GM12878 (cell line): ENCODE measurements around the gene GTF2A1. TPM values are rescaled to one million over a fixed set of nuclear protein-coding genes. Genes with fewer than 3 reads are reported as not detected.

Source experiments
- ATAC-seq: fragments of 200-7000 bp; cut with Tn5 transposase; 3 replicates; pipeline ENCODE4 v1.9.1; 2020; ENCODE audit warnings: mild to moderate bottlenecking, moderate library complexity
- BruUV-seq: library from RNA; stranded (reverse); fragments of 400-500 nt; replicated peaks from 2 replicates; lab custom pipeline; 2021; lab: Mats Ljungman, UMichigan
- CTCF ChIA-PET: fragments of 300-600 bp; sonication (Branson Sonifier 250); formaldehyde crosslinking; extraction: SDS; loops from one replicate; lab custom pipeline; 2021; ENCODE audit warnings: inconsistent platforms; lab: Yijun Ruan, JAX
- POLR2A ChIA-PET: fragments of 350-600 bp; formaldehyde crosslinking; extraction: SDS; loops from one replicate; lab custom pipeline; 2021; ENCODE audit warnings: inconsistent platforms; lab: Charles Lee
- RAD21 ChIA-PET: fragments of 300-600 bp; sonication (Branson Sonifier 250); formaldehyde crosslinking; loops from one replicate; lab custom pipeline; 2023; ENCODE audit warnings: antibody characterized with exemption; ENCODE audit not compliant: unreplicated experiment; lab: Charles Lee
- SMC1A ChIA-PET: fragments of 300-600 bp; sonication (Branson Sonifier 250); formaldehyde crosslinking; loops from one replicate; lab custom pipeline; 2023; ENCODE audit not compliant: unreplicated experiment, uncharacterized antibody; lab: Charles Lee
- DNase-seq: peaks from one replicate; pipeline ENCODE4 v3.0.0-alpha.2; 2011; ENCODE audit warnings: low read depth, low spot score
- FAIRE-seq: peaks from 3 replicates; lab custom pipeline; 2011; peaks lifted over from hg19 to GRCh38; lab: Jason Lieb, UNC
- H2AFZ ChIP-seq: 2 replicates; pipeline ENCODE4 v1.6.0; 2011; ENCODE audit warnings: low read depth, low read length, control low read depth; ENCODE audit not compliant: control insufficient read depth
- H3K27ac ChIP-seq: 2 replicates; pipeline ENCODE4 v1.5.1; 2011; ENCODE audit warnings: control low read depth; ENCODE audit not compliant: control insufficient read depth, insufficient read depth
- H3K27me3 ChIP-seq, 2 experiments: replicated peaks in 1 of 2; 2 replicates each; pipeline versions ENCODE4 v1.6.0 to v1.6.1; 2011; ENCODE audit warnings: low read length in 1 of 2; ENCODE audit not compliant: control insufficient read depth in 2 of 2, insufficient read depth in 2 of 2
- H3K36me3 ChIP-seq, 2 experiments: 2 replicates each; pipeline ENCODE4 v1.5.1; 2011; ENCODE audit warnings: low read length in 1 of 2; ENCODE audit not compliant: control insufficient read depth in 2 of 2, insufficient read depth in 2 of 2
- H3K4me1 ChIP-seq: 2 replicates; pipeline ENCODE4 v1.6.1; 2011; ENCODE audit warnings: mild to moderate bottlenecking, low read length, moderate library complexity, mixed read lengths; ENCODE audit not compliant: control insufficient read depth, insufficient read depth
- H3K4me2 ChIP-seq: 2 replicates; pipeline ENCODE4 v1.6.0; 2011; ENCODE audit warnings: control low read depth; ENCODE audit not compliant: control insufficient read depth, insufficient read depth
- H3K4me3 ChIP-seq: fragments of 200-600 bp; sonication (generic); 2 replicates; pipeline ENCODE4 v1.5.1; 2016
- H3K79me2 ChIP-seq: 2 replicates; pipeline ENCODE4 v1.6.0; 2011; ENCODE audit warnings: low read length; ENCODE audit not compliant: control insufficient read depth, insufficient read depth
- H3K9ac ChIP-seq: 2 replicates; pipeline ENCODE4 v1.8.0; 2011; ENCODE audit warnings: low read length, control low read depth, mixed read lengths; ENCODE audit not compliant: control insufficient read depth, insufficient read depth
- H3K9me3 ChIP-seq: replicated peaks from 3 replicates; pipeline ENCODE4 v1.5.1; 2011; ENCODE audit warnings: mild to moderate bottlenecking, low read length; ENCODE audit not compliant: control insufficient read depth, insufficient read depth
- H4K20me1 ChIP-seq: 2 replicates; pipeline ENCODE4 v1.6.0; 2011; ENCODE audit not compliant: control insufficient read depth, insufficient read depth
- CBFB ChIP-seq: IDR thresholded peaks from 2 replicates; pipeline ENCODE4 v1.6.1; 2016; ENCODE audit warnings: antibody characterized with exemption, low read depth
- CEBPB ChIP-seq, 2 experiments: fragments of 150-350 bp in 1 of 2; IDR thresholded peaks; 2 replicates each; pipeline ENCODE4 v1.6.1; 2012 to 2014; ENCODE audit warnings: low read depth in 2 of 2, low read length in 2 of 2, borderline replicate concordance in 1 of 2, inconsistent platforms in 1 of 2
- CREM ChIP-seq: IDR thresholded peaks from 2 replicates; pipeline ENCODE4 v1.6.1; 2014; ENCODE audit warnings: antibody characterized with exemption, low read depth
- CUX1 ChIP-seq: IDR thresholded peaks from 2 replicates; pipeline ENCODE4 v1.6.1; 2012; ENCODE audit warnings: improper control_type of control experiment, low read depth, low read length; ENCODE audit not compliant: insufficient replicate concordance
- ELK1 ChIP-seq: IDR thresholded peaks from 2 replicates; pipeline ENCODE4 v1.6.1; 2012; ENCODE audit warnings: low read depth, low read length, improper control_type of control experiment
- FOS ChIP-seq: IDR thresholded peaks from 3 replicates; pipeline ENCODE4 v1.6.1; 2011; ENCODE audit warnings: borderline replicate concordance; ENCODE audit not compliant: insufficient read length; ENCODE audit errors: extremely low read depth
- HDAC2 ChIP-seq: fragments of 200-600 bp; sonication (generic); IDR thresholded peaks from 2 replicates; pipeline ENCODE4 v1.6.1; 2017
- MEF2A ChIP-seq: IDR thresholded peaks from 2 replicates; pipeline ENCODE4 v1.6.1; 2011; ENCODE audit warnings: low read depth, mild to moderate bottlenecking, low read length, moderate library complexity; ENCODE audit not compliant: insufficient read depth
- NFXL1 ChIP-seq: fragments of 450-650 bp; IDR thresholded peaks from 2 replicates; pipeline ENCODE4 v1.6.1; 2017; ENCODE audit warnings: antibody characterized with exemption, mild to moderate bottlenecking, borderline replicate concordance
- NR2F1 ChIP-seq: fragments of 450-650 bp; conservative IDR thresholded peaks from 2 replicates; pipeline ENCODE4 v1.6.1; 2017; ENCODE audit warnings: mild to moderate bottlenecking
- RAD51 ChIP-seq: fragments of 450-650 bp; IDR thresholded peaks from 2 replicates; pipeline ENCODE4 v1.6.1; 2016; ENCODE audit warnings: moderate library complexity, mild to moderate bottlenecking, inconsistent platforms
- SREBF1 ChIP-seq: IDR thresholded peaks from 2 replicates; pipeline ENCODE4 v1.6.1; 2012; ENCODE audit warnings: mild to moderate bottlenecking, low read length
- TCF3 ChIP-seq: IDR thresholded peaks from 2 replicates; pipeline ENCODE4 v1.6.1; 2012; ENCODE audit warnings: low read depth, mild to moderate bottlenecking, low read length, borderline replicate concordance; ENCODE audit not compliant: insufficient read depth
- YBX1 ChIP-seq: fragments of 450-650 bp; IDR thresholded peaks from 2 replicates; pipeline ENCODE4 v1.6.1; 2016; ENCODE audit warnings: antibody characterized with exemption
- WGBS: methylation state at CpG from one replicate; pipeline ENCODE4 v1.1.6; 2016; ENCODE audit warnings: low lambda C conversion rate; ENCODE audit not compliant: insufficient replicate concordance, insufficient coverage; ENCODE audit errors: missing lambda C conversion rate; 5-methylcytosine and 5-hydroxymethylcytosine counted together
- in situ Hi-C: fragments of 300-500 bp; cut with MboI; formaldehyde crosslinking; loops from 9 replicates; pipeline ENCODE4 v1.14.3; 2018; ENCODE audit warnings: mixed read lengths
- intact Hi-C: fragments of 100-400 bp; cut with micrococcal nuclease; formaldehyde crosslinking; loops from one replicate; pipeline ENCODE4 v1.14.2; 2022; ENCODE audit not compliant: unreplicated experiment
- polyA plus RNA-seq, 11 experiments: library from polyadenylated mRNA; depleted of rRNA in 4 of 11; unstranded in 6 of 11; stranded (reverse) in 5 of 11; fragments of >200 nt; fragmentation: Nextera tagmentation in 4 of 11; fragmentation: Illumina TruSeq in 1 of 11; extraction: Ambion mirVana in 4 of 11; extraction: Trizol in 1 of 11; gene quantifications; 1 replicate in 1 of 11; 2 replicates in 10 of 11; pipeline versions ENCODE4 v1.2.1 to v1.2.3, GENCODE V29; 2011 to 2016; ENCODE audit warnings: inconsistent platforms in 2 of 11, missing spikeins in 2 of 11, low read depth in 1 of 11
- total RNA-seq, 4 experiments: library from RNA; depleted of rRNA in 3 of 4; stranded (reverse); fragments of >200 nt in 3 of 4; fragmentation: Illumina TruSeq in 1 of 4; extraction: Trizol in 1 of 4; gene quantifications; 2 replicates each; pipeline versions ENCODE4 v1.2.1 to v1.2.3, GENCODE V29; 2013 to 2021
- TF ChIP-seq, protein P1 (sequence below): fragments of 450-650 bp; IDR thresholded peaks from 2 replicates; pipeline ENCODE4 v1.6.1; 2018; ENCODE audit warnings: mild to moderate bottlenecking, low read depth, moderate library complexity; ENCODE audit not compliant: partially characterized antibody

The GTF2A1 gene
- total and polyA plus RNA-seq, 10 of the 15 experiments (the other 5 are each of a cell fraction or from before 2014, with no cell fraction given): 2.5 to 28.7 (median 14.9) TPM

DNA sequence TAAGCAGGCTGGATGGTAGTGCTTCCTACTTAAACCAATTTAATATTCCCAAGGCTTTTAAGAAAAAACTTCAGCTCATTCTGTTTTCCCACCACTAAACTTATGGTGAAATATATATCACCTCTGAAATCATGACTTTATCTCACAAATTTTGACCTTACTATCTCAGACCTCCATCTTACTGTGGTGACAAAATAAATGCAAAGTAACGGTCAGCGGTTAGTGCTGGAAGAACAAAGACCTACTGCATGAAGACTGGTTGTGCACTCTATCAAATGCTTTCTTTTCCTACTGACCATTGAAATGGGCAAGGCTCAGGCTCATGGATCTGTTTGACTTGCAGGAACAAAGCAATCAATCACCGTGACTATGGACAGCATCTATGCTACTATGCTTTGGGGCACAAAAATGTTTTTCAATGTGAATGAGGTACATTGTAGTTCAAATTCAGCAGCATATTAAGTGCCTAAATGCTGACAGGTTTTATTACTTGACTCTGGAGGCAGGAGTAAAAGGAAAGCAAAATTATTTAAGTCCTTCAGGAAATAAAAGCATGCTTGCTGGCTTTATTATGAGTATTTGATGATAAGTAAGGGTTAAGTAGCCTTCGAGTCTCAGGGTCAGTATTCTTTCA is 43.1 kb upstream of the GTF2A1 start:
- ChIA-PET RAD21 (no interaction called here), POLR2A (no interaction called here), CTCF (interaction anchor here (0.7 kb wide), 1 partner anchor 32 kb away, joined by 4 read pairs; no protein-coding TSS in a partner anchor), SMC1A (no interaction called here)
- Histone ChIP-seq H3K9me3 (no peaks in the 10 kb centered on the region), H3K4me1 (no peaks in the 10 kb centered on the region), H3K36me3 (no peaks in the 10 kb centered on the region), H3K27ac (no peak overlapping the region), H4K20me1 (no peaks in the 10 kb centered on the region), H3K9ac (no peak overlapping the region), H3K4me2 (no peak overlapping the region), H2AFZ (no peak overlapping the region), H3K27me3 (no peaks in the 10 kb centered on the region; a peak in 1 of 4 replicates), H3K4me3 (no peak overlapping the region), H3K79me2 (no peaks in the 10 kb centered on the region)
- in situ Hi-C loops: no loop called here
- intact Hi-C loops: no loop called here
- TF ChIP-seq CREM (no peak), YBX1 (no peak), CBFB (no peak), HDAC2 (no peak), CEBPB (IDR thresholded peaks at IDR 0.05; ENCODE audit: borderline replicate concordance in 1 of 2, low read depth in 2 of 2, low read length in 2 of 2) (no peak), NFXL1 (no peak), RAD51 (no peak), TCF3 (no peak), CUX1 (no peak), FOS (no peak), ELK1 (no peak), SREBF1 (no peak), MEF2A (no peak), NR2F1 (no peak)
- TF ChIP-seq, protein P1, sequence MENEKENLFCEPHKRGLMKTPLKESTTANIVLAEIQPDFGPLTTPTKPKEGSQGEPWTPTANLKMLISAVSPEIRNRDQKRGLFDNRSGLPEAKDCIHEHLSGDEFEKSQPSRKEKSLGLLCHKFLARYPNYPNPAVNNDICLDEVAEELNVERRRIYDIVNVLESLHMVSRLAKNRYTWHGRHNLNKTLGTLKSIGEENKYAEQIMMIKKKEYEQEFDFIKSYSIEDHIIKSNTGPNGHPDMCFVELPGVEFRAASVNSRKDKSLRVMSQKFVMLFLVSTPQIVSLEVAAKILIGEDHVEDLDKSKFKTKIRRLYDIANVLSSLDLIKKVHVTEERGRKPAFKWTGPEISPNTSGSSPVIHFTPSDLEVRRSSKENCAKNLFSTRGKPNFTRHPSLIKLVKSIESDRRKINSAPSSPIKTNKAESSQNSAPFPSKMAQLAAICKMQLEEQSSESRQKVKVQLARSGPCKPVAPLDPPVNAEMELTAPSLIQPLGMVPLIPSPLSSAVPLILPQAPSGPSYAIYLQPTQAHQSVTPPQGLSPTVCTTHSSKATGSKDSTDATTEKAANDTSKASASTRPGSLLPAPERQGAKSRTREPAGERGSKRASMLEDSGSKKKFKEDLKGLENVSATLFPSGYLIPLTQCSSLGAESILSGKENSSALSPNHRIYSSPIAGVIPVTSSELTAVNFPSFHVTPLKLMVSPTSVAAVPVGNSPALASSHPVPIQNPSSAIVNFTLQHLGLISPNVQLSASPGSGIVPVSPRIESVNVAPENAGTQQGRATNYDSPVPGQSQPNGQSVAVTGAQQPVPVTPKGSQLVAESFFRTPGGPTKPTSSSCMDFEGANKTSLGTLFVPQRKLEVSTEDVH: no peak
- FAIRE-seq (no peak), ATAC-seq (no peak), DNase-seq (no peak)
- WGBS: 65% methylated on average over 4 of the region's 4 CpGs
- BruUV-seq: no TSS peak
